Frontal cortex (tissue), 4 donors: ENCODE data around the gene RTL5. TPM values are rescaled to one million over a fixed set of nuclear protein-coding genes. Genes with fewer than 3 reads are reported as not detected.

ENCODE experiments used
- DNase-seq, 2 donors: peaks; one replicate each; pipeline ENCODE4 v3.0.0; 2012; ENCODE audit warnings: low spot score in 2 of 2
- FAIRE-seq: peaks from 2 replicates; lab custom pipeline; 2012; peaks lifted over from hg19 to GRCh38; lab: Jason Lieb, UNC
- total RNA-seq: library from RNA; depleted of rRNA; stranded (reverse); fragments of >200 nt; gene quantifications from one replicate; pipeline ENCODE4 v1.2.3, GENCODE V29; 2014
- donor health status: control.
- donor health status: control.
- donor health status: control.

Gene RTL5
- total RNA-seq, 1 donor from 2014 or later, result 4.1 TPM

DNA sequence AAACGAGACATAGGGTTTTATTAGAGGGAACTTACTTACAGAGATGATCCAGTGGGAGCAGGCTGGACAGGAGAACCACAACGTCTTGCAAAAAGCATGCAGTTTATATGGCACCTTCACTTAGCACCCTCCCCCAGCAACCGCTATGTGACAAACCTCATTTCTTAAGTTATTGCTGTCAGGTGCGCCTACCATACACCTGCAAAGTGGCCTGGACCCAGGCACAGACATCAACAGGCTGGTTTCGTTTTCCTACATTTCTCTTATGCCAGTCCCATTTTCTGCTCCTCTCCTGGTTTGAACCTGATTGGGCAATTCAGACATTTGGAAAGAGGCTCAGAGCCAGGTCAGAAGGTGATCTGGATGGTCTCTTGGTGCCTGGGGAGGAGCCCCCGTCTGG is 18.3 kb downstream of the RTL5 start:
- DNase-seq (no peak), FAIRE-seq (no peak)

DNA sequence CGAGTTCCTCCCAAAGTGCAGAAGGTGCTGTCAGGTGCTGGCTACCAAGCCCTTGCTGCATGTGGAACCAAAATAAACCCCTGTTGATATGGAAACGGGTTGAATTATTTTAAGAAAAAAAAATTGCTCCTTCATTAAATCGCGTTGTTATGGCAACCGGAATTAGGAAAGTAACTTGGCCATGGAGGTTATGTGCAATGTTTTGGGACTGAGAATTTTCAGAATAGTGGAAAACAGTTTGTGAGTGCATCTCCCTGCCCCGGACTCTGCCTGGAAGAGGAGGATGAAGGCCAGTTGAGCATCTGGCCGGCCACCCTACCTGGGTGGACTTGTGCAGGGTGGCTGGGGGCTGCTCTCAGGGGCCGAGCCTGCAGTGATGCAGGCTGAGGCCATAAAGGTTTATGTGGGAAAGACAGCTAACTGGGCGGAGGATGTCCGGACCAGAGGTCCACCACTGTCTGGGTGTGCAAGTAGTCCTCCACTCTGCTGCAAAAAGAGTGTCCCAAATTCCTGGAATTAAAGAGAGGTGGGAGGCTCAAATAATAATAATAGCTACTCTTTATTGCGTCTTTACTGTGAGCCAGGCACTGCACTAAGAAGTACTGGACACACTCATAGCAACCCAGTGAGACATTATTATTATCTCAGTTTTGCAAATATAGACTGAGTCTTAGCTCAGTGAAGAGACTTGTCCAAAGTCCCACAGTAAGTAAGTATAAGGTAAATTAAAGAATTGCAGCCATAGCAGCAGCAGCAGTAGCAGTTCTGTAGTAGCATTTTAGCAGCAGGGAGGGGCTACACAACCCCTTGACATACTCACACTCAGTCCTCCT is 20.6 kb downstream of the RTL5 start:
- DNase-seq (no peak), FAIRE-seq (no peak)

DNA sequence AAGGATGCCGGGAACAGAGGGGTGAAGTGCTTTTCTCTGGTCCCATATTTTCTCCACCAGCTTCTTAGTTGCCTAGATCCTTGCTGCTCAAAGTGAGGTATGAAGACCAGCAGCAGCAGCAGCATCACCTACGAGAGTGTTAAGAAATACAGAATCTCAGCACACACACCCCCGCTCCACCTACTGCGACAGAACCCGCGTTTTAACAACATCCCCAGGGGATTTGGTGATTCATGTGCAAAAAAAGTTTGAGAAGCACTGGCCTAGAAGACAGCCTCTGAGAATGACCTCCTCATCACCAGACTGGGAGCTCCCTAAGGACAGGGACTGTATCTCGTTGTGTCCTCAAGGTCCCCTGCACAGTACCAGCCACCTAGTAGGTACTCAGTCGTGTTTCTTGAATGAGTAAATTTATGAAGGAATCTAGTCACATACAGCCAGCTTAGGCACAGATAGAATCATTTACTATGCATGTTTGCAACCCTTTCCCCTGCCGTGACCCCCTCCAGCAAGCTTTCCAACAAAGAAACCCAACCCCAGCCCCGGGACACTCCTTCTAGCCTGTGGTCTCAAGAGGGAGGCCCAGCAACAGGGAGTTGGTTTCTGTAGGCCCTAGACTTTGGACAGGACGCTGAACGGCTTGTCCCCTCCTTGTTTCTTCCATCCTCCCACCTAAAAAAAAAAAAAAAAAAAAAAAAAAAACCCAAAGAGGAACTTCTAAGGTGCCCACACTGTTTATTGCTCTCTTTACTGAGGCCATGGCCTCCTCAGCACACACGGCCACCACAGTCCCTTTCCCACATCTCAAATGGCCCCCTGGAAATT is 21.5 kb downstream of the RTL5 start:
- FAIRE-seq (no peak), DNase-seq (no peak)

DNA sequence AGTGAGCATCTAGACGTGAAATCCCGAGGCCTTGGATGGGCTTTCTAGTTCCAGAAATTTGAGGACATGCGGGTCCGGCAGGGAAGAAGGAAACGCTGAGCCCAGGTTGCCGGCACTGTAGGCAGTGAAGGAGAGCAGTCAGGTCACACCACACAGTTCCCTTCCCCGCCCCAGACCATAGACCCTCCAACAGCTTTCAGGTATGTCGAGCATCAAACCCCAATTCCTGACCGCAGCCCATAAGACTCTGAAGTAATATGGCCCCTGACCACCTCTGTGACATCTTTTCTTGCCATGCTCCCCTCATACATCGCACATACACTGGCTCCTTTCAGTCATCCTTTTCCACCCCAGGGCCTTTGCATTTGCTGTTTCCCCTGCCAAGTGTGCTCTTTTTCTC is 23.0 kb downstream of the RTL5 start:
- no peak for FAIRE-seq

DNA sequence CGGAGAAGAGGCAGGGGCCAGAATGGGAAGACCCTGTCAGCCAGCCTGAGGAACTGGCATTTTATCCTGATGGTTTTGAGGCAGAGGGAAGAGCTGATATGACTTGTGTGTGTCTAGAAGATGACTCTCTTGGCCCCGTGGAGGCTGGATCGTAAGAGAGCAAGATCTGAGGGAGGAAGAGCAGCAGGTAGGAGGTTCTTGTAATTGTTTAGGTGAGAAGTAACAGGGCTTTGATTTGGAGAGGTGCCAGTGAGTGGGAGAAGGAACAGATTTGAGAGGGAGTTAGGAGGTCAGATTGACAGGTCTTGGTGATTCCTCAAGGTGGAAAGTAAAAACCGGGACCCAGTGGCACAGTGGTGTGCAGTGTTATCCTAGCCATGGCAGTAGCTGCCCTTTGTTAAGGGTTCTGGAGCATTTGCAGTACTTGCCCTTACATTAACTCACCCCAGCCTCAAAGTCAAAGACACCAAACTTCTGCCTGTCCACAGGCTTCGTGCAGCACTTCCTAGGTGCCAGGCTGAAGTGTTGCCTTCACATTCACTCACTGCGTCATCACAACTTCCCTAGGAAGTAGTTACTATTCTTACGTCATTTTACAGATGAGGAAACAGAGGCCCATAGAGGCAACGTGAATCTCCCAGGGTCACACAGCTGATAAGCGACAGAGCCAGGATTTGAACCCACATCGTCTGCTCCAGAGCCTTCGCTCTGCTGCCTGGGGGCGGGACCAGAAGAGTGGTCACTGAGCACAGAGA is 23.7 kb downstream of the RTL5 start:
- FAIRE-seq, result no peak

More for the DNA sequence above, 23.0 kb downstream of the RTL5 start:
- no peak for DNase-seq

DNA sequence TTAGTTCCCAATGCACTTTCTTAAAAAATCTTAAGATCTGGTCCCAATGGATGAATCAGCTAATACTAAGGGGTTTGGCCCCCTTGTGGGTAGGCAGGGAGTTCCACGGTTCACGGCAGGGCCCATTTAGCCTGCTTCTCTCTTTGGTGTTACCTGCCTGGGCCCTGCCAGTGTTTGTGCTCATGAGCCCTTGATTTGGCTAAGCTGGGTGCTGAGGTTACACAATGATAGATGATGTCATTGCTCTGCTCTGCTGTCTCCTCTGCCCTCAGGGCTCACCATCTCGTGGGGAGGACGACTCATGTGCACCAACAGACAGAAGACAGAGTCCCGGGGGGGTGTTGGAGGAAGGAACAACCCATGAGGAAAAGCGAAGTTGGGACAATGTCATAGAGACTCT is 24.4 kb downstream of the RTL5 start:
- no peak for FAIRE-seq
- DNase-seq, result no peak

More for the DNA sequence above, 23.7 kb downstream of the RTL5 start:
- no peak for DNase-seq

DNA sequence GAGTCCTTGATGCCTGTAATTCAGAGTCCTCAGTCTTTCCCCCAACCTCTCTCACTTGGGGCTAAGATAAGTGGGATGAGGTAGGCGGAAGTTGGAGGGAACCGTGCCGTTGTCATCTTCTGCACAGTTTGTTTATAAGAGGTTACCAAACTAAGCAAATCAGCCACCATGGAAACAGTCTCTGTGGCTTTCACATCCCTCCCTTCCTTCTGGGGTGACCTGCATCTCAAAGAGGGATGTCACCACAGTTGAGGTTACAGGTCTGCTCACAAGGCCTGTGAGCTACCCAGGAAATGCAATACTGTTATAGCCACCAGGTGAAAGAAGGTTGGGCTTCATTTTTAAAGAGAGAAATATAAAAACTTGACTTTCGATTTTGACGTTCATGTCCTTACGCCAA is 26.3 kb downstream of the RTL5 start:
- DNase-seq, result no peak
- no peak for FAIRE-seq

DNA sequence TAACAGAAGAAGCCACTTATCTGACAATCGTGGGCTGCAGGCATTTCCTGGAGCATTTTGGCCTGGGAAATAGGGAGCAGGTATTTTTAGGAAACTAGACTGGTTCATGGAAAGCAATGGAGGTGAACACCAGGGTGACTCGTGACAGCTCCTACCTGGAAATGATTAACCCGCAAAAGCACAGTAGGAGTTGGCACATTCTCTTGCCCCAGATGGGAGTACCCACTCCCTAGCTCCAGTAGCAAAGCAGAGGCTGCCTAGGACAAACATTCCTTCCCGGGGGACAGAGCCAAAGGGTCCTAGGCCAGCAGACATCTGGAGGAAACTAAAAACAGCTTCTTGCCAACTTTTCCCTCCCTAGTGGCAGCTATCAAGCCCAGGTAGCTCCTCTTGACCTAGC is 29.0 kb downstream of the RTL5 start:
- DNase-seq (no peak), FAIRE-seq (no peak)

DNA sequence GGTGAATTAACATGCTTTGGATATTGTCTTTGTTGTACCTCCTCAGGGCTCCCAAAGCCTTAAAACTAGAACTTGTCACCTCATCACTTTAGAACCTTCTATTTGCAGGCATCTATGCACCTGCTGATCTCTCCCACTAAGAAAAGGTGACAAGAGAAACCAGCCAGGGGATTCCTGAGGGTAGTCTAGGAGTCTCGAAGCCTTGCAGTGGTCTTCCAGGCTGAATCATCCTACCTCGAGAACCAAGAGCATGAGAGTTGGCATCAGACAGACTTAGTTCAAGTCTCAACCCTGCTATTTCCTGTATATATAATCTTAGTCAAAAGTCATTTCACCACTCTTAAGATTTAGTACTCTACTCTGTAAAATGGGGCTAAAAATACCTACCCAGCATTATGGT is 29.6 kb downstream of the RTL5 start:
- no peak for DNase-seq
- no peak for FAIRE-seq

DNA sequence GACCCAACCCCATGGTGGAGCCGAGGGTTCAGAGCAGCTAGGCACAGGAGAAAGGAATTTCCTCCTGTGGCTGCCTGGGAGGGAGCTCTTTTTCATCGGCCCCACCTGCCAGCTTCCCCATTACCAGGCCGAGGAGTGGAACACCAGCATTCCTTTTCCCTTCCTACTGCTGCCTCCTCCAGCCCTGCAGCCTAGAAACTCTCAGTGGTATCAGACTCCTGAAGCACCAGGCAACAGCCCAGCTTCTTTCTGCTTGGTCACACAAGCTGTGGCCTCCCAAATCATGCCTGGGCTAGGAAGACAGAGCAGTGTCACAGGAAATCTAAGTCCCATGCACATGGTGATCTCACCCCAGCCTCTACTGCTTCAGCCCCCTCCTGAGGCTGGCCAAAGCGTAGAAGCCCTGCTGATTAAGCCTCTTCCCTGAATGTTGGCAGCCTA is 30.1 kb downstream of the RTL5 start:
- DNase-seq (no peak), FAIRE-seq (no peak)

DNA sequence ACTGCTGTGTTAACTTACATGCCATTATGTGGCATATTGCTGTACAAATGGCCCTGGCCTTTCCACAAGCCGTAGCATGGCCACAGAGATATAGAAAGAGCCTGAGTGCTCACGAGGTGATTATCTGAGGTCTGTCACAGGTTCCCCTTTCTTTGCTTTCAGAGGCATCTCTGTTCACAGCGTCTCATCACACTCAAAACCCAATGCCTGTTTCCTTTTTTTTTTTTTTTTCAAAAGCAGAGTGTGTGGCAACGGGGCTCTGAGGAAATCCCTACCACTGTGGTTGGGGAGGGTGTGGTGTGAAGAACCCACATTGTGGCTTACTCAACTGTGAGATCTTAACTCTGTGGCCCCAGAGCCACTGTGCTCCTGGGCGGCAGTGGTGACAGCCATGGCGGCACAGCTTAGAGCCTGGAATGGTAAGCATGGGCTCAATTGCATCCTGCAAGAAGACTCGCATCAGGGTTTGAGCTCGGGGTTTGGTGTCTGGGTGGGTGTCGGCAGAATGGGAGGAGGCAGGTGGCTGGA is 30.8 kb downstream of the RTL5 start:
- FAIRE-seq, result no peak
- no peak for DNase-seq

DNA sequence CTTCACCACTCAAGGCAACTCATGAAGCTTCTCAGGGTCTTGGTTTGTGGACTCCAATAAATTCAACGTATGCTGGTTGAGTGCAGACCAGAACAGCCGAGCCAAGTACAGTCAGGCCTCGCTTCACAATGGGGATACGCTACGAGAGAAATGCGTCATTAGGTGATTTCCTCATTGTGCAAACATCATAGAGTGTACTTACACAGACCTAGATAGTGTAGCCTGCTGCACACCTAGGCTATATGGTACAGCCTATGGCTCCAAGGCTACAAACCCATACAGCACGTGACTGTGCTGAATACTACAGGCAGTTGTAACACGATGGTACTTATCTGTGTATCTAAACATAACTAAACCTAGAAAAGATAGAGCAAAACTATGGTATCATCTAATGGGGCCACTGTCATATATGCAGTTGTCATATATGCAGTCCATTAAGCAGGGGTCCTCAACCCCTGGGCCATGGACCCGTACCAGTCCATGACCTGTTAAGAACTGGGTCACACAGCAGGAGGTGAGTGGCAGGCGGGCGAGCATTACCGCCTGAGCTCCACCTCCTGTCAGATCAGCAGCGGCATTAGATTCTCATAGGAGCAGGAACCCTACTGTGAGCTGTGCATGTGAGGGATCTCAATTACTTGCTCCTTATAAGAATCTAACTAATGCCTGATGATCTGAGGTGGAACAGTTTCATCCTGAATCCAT is 31.5 kb downstream of the RTL5 start:
- DNase-seq, result no peak
- no peak for FAIRE-seq

DNA sequence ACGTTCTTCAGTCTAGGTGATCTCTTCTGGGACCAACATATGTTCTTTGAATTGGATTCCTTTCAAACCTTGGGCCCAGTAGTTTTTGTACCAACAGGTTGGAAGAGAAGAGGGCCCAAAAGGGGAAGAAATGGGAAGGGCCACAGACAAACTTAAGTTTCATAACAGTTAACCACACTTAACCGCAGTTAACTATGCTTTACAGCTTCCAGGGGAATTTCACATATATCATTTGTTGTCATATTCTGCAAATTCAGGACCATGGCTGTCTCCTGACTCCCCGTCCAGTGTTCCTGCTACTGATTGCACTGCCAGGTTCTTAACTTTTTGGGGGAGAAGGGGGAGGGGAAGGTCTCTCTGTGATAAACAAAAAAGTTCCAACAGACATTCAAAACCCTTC is 34.6 kb downstream of the RTL5 start:
- FAIRE-seq, result no peak

DNA sequence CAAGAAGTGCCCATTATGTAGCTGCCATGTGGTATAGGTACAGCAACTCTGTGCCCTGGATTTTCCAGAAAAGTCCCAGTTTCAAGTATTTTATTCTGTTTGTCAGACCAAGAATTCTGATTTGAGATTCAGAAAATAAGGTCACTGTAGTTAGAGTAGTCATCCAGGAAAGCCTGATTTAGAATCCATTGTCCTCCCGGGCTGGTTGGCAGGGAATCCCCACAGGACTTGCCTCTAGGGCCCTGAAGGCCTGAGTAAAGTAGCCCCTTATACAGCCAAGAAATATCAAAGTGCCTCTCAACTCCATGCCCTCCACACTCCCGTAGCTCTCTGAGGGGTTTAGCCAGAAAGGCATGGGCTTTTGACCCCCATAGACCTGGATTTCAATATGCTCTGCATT is 36.3 kb downstream of the RTL5 start:
- DNase-seq, result no peak
- no peak for FAIRE-seq

More for the DNA sequence above, 34.6 kb downstream of the RTL5 start:
- no peak for DNase-seq

DNA sequence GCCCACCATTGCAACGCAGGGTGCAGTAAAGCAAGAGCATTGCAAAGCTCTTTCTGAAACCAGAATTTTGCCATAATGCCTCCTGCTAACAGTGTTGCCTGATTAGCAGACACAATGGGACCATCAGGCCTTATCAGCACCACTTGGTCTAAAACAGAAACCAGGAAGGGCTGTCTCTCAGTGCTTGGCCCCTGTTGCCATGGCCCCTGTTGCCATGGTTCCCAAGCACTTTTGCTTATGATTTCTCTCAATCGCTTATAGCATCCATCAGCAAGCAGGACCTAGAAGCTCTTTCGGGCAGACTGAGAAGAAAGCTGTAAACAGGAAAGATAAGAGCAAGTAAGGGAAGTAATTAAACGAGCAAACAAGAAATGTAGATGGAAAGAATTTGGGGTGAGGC is 36.8 kb downstream of the RTL5 start:
- DNase-seq (no peak), FAIRE-seq (no peak)

DNA sequence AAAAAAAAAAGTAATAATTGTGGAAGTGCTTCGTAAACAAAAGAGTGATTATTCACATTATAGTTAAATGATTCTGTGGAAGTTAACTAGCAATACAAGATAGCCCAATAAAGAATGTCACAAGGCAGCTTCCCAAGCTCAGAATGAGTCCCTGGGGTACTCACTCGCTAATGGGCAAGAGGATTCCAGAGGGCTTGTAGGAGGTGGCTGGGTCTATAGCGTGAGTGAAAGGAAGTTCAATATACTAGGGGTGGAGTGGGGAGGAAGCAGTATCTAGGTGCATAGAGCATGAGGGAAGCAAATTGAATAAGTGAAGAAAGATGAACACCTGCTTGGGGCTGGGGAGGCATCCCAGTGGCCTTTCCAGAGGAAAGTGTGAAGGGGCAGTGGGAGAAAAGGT is 42.5 kb downstream of the RTL5 start:
- DNase-seq (no peak), FAIRE-seq (no peak)

DNA sequence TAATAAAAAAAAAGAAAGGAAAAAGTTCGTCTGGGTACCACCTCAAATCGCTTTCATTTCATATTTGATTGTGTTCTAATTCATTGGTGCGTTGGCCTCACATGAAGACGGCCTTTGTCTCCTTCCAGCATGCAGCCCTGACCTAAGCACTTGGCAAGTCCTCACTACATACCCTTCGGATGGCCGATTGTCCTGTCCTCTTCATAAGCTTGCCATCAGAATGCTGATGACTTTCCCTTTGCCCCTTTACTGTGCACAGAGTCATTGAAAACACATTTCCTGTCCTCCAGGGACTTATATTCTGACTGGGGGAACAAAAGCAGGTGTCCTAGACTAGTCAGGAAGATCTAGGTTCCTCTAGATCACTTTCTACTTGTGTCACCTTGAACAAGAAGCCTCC is 43.0 kb downstream of the RTL5 start:
- no peak for DNase-seq
- no peak for FAIRE-seq

DNA sequence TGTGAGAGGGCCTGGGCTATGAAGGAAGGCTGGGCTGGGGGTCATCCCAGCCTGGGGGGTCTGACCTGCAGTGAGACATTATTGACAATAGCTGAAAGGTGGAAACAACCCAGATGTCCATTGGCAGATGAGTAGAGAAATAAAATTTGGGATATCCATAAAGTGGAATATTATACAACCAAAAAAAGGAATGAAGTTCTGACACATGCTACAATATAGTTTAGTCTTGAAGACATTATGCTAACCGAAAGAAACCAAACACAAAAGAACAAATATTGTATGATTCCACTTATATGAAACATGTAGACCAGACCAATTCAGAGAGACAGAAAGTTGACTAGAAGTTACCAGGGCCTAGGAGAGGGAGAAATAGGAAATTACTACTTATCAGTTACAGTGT is 44.7 kb downstream of the RTL5 start:
- DNase-seq (no peak), FAIRE-seq (no peak)

DNA sequence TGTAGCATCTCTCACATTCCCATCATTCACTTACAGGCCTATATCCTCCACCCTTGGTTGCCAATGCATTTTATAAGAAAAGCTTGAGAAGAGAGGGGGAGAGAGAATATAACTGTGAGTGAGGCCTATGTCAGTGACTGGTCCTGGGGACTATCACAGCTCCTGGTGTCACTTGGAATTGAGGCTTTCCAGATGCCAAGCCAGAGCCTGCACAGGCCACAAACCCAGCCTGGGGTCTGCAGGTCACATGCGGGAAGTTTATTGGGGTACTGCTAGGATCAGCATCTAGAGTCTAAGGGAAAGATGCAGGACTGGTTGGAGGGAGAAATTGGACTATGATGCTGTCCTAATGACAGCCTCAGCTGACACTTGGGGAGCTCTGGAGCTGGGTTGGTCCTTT is 47.6 kb downstream of the RTL5 start:
- DNase-seq (no peak), FAIRE-seq (no peak)

DNA sequence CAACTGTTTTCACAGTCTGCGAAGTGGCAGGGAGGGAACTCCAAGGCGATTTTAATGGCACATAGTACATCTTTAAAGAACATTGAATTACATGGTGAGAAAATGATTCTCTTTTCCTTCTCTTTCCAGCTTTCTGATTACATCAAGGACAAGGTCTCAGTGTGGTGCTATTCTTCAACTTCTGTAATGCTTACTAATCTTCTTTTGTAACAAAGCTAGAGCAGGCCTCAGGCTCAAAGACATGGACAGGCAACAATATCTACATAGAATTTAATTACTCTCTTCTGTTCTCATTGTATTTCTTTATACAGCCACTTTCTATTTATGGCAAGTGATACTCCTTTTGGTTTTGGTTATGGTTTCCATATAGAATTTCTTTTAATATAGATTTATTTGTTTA is 48.4 kb downstream of the RTL5 start:
- FAIRE-seq (no peak), DNase-seq (no peak)
